ENCODE results near the gene TSPAN9.

Gene TSPAN9

DNA sequence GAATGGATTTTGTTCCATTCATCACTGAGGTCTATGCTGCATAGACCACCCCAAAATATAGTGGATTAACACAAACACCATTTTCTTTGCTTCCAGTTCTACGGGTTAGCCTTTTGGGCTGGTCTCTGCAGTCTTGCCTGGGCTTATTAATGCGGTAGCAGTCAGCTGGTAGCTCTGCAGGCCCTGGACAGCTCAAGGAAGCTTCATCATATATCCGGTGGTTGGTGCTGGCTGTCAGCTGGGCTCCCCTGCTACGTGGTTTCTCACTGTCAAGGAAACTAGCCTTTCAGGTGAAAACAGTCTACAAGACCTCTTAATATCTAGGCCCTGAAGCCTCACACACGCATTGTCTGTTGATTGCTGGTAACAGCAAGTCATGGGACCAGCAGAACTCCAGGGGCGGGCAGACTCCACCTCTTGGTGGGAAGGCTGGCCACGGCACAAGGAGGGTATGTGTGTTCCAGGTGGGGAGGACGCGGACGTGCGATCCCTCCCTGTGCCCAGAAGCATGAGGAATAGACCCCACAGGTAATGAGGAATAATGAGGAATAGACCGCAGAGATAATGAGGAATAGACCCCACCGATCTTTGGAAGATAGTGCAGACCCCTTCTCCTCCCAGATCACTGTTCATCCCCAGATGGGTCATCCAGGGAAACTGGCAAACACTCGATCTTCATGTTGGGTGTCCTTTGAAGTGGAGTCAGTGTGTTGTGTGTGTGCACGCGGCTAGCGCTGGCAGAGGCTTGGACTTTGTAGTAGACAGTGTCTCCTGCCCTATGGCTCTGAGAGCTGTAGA lies 13.3 kb downstream of the TSPAN9 start:
- no peaks in the 10 kb centered on the region for H3K9me3 Mint-ChIP-seq

DNA sequence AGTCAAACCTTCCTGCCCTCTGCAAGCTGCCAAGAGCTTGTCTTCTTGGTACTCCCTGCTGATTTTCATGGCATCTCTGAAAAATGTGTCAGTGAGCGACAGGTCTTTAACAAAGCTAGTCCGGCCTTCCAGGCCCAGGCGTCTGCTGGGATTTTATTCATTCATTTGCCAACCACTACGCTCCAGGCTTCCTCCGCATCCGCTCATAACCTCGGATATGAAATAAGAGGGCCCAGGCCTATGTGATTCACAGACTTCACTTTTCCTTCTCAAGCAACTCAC lies 13.8 kb downstream of the TSPAN9 start:
- Mint-ChIP-seq H3K27ac (no peak overlapping the region), H3K9me3 (no peaks in the 10 kb centered on the region)
- ATAC-seq (replicated peaks) = no peak

More for the DNA sequence above, 13.3 kb downstream of the TSPAN9 start:
- DNase-seq = no peak
- ATAC-seq (replicated peaks) = no peak
- H3K4me1 Mint-ChIP-seq = peaks cover 0 to 1% of the 10 kb centered on the region in 2 donors
- H3K36me3 Mint-ChIP-seq = no peaks in the 10 kb centered on the region
- no peak overlapping the region for H3K4me3 Mint-ChIP-seq
- no peak overlapping the region for H3K27ac Mint-ChIP-seq
- H3K27me3 Mint-ChIP-seq = peaks cover 0 to 4% of the 10 kb centered on the region in 2 donors

DNA sequence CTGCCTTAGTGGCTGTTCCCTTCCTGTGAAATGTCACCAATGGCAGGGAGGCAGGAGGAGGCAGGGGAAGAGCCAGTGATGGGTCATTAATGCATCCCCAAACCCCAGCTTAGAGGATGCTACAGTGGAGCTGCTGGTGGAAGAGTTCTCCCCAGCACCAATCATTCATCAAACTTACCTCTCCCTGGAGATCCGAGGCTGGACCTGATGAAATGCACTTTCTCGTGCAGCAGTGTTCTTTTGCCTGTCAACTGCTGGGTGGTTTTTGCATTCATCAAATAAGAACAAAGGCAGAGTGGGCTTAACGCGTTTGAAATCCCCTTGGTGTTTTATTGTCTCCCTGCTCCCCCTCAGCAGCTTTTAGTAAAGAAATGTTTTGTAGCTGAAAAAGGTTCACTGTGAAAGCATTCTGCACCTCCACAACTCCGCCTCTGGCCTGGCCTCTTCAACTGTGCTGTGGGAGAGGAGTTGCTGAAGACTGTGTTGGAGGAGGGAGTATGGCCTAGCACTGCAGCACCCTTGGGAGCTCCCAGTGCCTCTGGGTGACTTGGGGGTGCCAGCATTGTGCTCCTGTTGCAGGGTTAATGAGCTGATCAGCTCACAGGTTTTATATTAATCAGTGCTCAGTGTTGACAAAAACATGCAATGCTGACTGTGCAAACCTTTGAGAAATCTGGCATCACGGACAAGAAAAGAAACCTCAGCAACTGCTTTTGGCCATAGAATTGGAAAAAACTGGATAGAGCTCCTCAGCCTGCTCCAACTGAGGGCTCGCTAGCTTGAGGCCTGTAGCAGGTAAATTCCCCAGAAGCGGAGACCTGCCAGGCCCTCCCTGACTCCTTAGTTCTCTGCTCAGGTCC lies 14.4 kb downstream of the TSPAN9 start:
- Mint-ChIP-seq H3K9me3 (peaks cover 2 to 4% of the 10 kb centered on the region in 2 donors), H3K36me3 (peaks cover 0 to 5% of the 10 kb centered on the region in 2 donors), H3K4me1 (peaks cover 0 to 1% of the 10 kb centered on the region in 2 donors), H3K27ac (no peak overlapping the region), H3K4me3 (no peak overlapping the region), H3K27me3 (peaks cover 0 to 4% of the 10 kb centered on the region in 2 donors)
- ATAC-seq (replicated peaks) = no peak
- no peak for DNase-seq

More for the DNA sequence above, 13.8 kb downstream of the TSPAN9 start:
- no peaks in the 10 kb centered on the region for H3K36me3 Mint-ChIP-seq
- H3K4me3 Mint-ChIP-seq = no peak overlapping the region
- DNase-seq = no peak
- H3K27me3 Mint-ChIP-seq = peaks cover 0 to 4% of the 10 kb centered on the region in 2 donors
- H3K4me1 Mint-ChIP-seq = peaks cover 0 to 1% of the 10 kb centered on the region in 2 donors

DNA sequence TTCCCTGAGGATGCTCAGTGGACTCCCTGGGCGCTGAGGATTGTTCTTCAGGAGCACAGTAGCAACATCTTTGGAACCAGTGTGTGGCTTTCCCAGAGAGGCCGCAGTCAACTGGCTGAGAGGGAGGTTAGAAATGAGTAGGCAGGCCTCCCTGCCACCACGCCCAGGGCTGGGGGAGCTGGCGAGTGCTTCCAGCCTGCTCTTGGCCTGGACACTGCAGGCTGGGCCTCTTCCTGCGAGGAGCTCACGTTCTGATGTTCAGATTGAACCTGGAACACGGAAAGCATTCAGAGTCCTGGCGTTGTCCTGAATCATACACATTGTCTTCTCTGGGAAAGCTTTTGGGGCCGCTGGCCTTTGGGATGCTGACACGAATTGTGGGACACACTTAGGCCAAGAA lies 15.6 kb downstream of the TSPAN9 start:
- H3K4me3 Mint-ChIP-seq = no peak overlapping the region
- H3K27me3 Mint-ChIP-seq = peaks cover 4 to 5% of the 10 kb centered on the region in 2 donors
- DNase-seq (no peak), ATAC-seq (replicated peaks) (no peak)
- H3K9me3 Mint-ChIP-seq = peaks cover 3 to 4% of the 10 kb centered on the region in 2 donors
- no peak overlapping the region for H3K27ac Mint-ChIP-seq
- peaks cover 0 to 6% of the 10 kb centered on the region in 2 donors for H3K36me3 Mint-ChIP-seq
- H3K4me1 Mint-ChIP-seq = peaks cover 7 to 8% of the 10 kb centered on the region in 2 donors

DNA sequence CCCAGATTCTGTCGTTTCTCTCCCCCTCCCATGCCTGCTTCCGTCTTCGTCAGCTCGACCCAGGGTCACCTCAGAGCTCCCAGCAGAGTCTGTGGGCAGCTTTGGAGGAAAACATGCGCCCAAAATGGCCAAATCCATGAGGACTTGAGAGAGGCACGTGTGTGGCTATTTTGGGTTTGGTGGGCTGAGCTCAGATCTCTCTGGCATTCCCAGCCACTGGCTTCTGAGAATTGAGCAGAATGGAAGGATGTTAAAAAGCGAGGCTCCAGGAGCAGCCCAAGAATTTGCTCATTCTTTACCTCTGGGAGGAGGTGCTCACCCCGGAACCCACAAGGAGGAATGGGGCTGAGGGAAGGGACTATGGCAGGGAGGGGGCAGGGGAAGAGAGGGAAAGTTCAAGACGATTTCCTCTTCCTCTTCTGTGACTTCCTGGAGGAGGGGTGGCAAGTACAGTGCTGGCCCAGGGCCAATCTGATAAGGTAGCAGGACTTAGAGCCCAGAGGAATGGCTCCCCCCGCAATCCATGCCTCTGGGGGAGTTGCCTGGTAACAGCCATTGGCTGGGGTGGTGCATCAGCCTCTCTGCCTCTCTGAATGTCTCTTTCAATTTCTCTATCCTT lies 20.1 kb downstream of the TSPAN9 start:
- Mint-ChIP-seq H3K27ac (peak overlapping the region; percentile 32), H3K4me1 (peaks cover 10 to 11% of the 10 kb centered on the region in 2 donors), H3K9me3 (peaks cover 17 to 31% of the 10 kb centered on the region in 2 donors), H3K36me3 (peaks cover 6 to 25% of the 10 kb centered on the region in 2 donors), H3K27me3 (peaks cover 11 to 20% of the 10 kb centered on the region in 2 donors), H3K4me3 (no peak overlapping the region)
- ATAC-seq (replicated peaks) = no peak
- no peak for DNase-seq

DNA sequence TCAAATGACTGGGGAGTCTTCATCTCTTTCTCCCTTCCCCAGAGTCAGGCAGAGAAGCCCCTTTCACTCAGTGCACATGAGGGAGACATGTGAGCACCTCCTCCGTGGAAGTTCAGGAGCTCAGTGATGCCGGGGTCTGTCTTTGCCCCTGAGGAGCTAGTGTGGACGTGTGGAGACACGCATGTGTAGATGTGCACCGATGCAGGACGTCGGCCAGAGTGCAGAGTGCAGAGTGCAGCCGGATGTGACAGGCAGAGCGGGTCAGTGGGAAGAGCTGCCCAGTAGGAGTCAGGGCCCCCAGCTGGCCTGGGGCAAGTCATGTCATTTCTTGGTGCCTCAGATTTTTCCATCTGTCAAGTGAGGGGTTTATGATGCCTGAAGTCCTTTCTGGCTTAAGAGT lies 20.7 kb downstream of the TSPAN9 start:
- H3K27me3 Mint-ChIP-seq = peaks cover 11 to 20% of the 10 kb centered on the region in 2 donors
- ATAC-seq (replicated peaks) = no peak
- H3K36me3 Mint-ChIP-seq = peaks cover 6 to 25% of the 10 kb centered on the region in 2 donors
- H3K27ac Mint-ChIP-seq = peak overlapping the region; percentile 32
- H3K9me3 Mint-ChIP-seq = peaks cover 17 to 31% of the 10 kb centered on the region in 2 donors
- H3K4me3 Mint-ChIP-seq = no peak overlapping the region
- peaks cover 10 to 11% of the 10 kb centered on the region in 2 donors for H3K4me1 Mint-ChIP-seq
- no peak for DNase-seq

DNA sequence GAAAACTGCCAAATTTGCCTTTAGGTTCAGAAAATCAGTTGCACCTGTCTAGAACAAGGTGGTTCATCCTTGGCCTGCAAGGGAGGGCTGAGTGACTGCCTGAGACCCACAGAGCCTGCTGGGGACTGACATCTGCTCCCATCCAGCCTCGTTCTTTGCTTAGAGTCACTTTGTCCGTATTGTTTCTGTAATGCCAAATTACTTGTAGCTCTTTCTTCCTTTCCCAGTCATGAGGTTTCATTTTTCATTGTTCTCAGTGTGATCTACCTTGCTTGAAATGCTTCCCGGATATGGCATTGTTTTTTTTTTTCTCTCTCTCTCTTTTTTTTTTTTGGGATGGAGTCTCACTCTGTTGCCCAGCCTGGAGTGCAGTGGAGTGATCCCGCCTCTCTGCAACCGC lies 21.3 kb downstream of the TSPAN9 start:
- no peak for DNase-seq
- H3K4me1 Mint-ChIP-seq = peaks cover 10 to 11% of the 10 kb centered on the region in 2 donors
- H3K27ac Mint-ChIP-seq = no peak overlapping the region
- peaks cover 17 to 24% of the 10 kb centered on the region in 2 donors for H3K27me3 Mint-ChIP-seq
- no peak overlapping the region for H3K4me3 Mint-ChIP-seq
- ATAC-seq (replicated peaks) = no peak
- H3K36me3 Mint-ChIP-seq = peaks cover 6 to 25% of the 10 kb centered on the region in 2 donors
- peaks cover 17 to 31% of the 10 kb centered on the region in 2 donors for H3K9me3 Mint-ChIP-seq

DNA sequence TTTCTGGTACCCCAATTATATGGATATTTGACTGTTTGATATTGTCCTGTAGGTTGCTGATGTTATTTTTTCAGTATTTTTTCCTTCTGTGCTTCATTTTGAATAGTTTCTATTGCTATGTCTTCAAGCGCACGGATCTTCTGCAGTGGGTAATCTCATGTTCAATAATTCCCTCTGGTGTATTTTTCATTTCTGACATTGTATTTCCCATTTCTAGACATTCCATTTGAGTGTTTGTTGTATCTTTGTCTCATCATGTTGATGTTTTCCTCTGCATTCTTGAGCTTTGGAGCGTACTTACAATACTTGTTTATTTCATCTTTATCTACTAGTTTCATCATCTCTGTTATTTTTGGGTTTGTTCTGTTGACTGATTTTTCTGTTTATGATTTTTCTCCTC lies 22.0 kb downstream of the TSPAN9 start:
- Mint-ChIP-seq H3K9me3 (peaks cover 17 to 31% of the 10 kb centered on the region in 2 donors), H3K36me3 (peaks cover 6 to 25% of the 10 kb centered on the region in 2 donors), H3K27ac (no peak overlapping the region), H3K27me3 (peaks cover 24 to 31% of the 10 kb centered on the region in 2 donors), H3K4me1 (peaks cover 10 to 11% of the 10 kb centered on the region in 2 donors), H3K4me3 (no peak overlapping the region)
- ATAC-seq (replicated peaks) (no peak), DNase-seq (no peak)

DNA sequence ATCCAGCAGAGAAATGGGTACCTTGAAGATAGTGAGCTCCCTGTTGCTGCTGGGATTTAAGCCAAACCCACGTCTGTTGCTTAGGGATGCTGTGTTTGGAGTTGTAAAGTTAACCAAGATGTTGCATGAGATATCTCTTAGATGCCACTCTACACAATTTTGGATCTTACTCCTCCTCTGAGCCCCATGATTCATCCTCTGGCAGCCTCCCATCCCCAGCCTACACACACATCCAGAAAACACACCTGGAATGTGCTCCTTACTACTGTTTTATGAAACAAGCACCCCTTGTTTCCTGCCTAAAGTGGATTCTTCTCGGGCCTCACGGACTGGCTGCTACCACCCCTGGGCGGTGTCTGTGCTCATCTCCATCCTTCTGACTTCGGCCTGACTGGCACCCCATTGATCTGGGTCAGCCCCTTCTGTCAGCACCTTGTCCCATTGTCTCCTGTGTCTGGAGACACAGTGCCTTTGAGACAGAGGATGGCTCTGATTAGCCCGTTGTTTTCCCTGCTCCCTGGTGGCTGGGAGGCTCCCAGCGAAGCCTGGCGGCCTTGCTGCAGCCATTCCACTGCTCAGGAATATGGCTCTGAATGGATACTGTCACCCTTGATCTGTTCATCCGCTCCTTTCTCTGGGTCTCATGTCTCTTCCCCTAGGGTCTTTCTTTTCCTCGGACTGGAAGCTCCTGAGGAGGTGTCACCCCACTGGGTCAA lies 24.3 kb downstream of the TSPAN9 start:
- Mint-ChIP-seq H3K9me3 (peaks cover 16 to 26% of the 10 kb centered on the region in 2 donors), H3K4me1 (peaks cover 10 to 11% of the 10 kb centered on the region in 2 donors), H3K4me3 (no peak overlapping the region), H3K27ac (no peak overlapping the region), H3K27me3 (peaks cover 30 to 31% of the 10 kb centered on the region in 2 donors), H3K36me3 (peaks cover 6 to 21% of the 10 kb centered on the region in 2 donors)
- DNase-seq (no peak), ATAC-seq (replicated peaks) (no peak)

DNA sequence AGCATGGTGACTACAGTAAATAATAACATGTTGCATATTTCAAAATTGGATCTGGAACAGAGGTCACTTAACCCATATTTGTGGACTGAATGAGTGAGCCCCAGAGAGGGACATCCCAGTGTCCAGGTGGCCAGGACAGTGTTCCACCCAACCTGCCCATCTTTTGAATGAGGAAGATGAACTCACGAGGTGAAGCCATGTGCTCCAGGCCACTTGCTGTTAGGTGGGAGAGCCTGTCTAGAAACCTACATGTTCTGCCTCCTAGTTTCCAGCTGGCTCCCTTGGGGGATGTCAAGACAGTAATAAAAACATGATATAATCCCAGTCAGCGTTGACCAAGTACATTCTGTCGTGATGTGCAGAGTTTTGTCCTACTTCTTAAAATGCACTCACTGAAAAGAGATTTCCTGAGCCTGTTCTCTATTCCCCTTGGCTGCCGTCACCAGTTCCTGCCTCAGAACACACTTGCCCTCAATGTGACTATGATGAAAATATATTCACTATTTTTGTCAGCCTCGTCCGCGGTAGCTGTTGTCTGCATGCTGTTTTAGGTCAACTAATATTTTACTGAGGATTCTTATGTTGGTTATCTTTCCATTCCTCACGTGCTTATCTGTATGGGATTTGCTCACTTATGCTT lies 25.7 kb downstream of the TSPAN9 start:
- ATAC-seq (replicated peaks) = no peak
- Mint-ChIP-seq H3K36me3 (peaks cover 6 to 18% of the 10 kb centered on the region in 2 donors), H3K4me1 (peaks cover 1 to 2% of the 10 kb centered on the region in 2 donors), H3K27ac (no peak overlapping the region), H3K27me3 (peaks cover 26 to 30% of the 10 kb centered on the region in 2 donors), H3K9me3 (peaks cover 13 to 25% of the 10 kb centered on the region in 2 donors), H3K4me3 (no peak overlapping the region)
- no peak for DNase-seq

DNA sequence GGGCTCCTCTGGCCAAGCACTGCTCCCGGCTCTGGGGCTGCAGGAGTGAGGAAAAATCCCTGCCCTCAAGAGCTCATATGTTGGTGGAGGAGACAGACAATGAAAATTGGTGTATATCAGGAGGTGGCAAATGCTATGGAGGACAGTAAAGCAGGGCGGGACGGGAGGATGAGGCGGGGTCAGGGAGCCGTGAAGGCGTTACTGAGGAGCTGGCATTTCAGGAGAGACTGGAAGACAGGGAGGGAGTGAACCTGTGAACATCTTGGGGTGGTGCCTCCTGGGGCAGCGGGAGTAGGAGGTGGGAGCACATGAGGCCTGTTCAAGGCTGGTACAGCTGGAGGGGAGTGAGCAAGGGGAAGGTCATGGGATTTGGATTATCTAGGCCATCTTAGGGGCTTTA lies 26.6 kb downstream of the TSPAN9 start:
- ATAC-seq (replicated peaks) = no peak
- peaks cover 4 to 12% of the 10 kb centered on the region in 2 donors for H3K36me3 Mint-ChIP-seq

DNA sequence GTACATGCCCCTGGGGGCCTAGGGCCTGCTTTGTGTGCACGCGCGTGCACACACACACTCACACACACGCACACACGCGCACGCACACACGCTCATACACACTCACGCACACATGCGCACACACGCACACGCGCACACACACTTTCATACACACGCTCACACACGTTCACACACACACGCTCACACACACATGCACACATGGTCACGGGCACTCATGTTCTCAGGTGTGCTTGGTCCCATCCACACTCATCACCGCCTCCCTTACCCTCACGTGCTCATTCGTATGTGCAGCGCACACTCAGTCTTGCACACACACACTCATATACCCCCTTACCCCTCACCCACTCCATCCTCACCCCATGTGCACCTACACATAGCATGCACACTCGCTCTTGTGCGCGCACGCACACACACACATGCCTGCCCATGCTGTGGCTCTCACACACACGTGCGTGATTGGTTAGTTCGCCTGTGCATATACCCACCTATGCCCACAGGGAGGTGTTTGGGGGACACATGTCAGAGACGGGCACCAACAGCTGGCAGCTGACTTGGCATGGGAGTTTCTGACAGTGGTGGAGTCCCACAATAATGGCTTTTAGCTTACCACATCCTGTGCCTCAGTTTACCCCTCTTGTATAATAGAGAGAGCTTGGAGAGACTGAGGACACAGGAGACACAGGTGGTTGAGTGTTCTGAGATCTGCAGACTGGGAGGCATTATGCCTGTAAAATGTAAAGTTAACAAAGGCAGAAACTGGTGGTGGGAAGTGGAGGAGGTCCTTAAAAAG lies 28.7 kb downstream of the TSPAN9 start:
- H3K27ac Mint-ChIP-seq = no peak overlapping the region
- no peak for ATAC-seq (replicated peaks)
- no peaks in the 10 kb centered on the region for H3K36me3 Mint-ChIP-seq
- H3K27me3 Mint-ChIP-seq = peaks cover 21 to 29% of the 10 kb centered on the region in 2 donors
- no peak for DNase-seq
- H3K9me3 Mint-ChIP-seq = peaks cover 0 to 1% of the 10 kb centered on the region in 2 donors
- no peak overlapping the region for H3K4me3 Mint-ChIP-seq
- no peaks in the 10 kb centered on the region for H3K4me1 Mint-ChIP-seq

More for the DNA sequence above, 26.6 kb downstream of the TSPAN9 start:
- H3K4me3 Mint-ChIP-seq = no peak overlapping the region
- DNase-seq = no peak
- H3K9me3 Mint-ChIP-seq = peaks cover 10 to 16% of the 10 kb centered on the region in 2 donors
- H3K27ac Mint-ChIP-seq = no peak overlapping the region
- peaks cover 24 to 31% of the 10 kb centered on the region in 2 donors for H3K27me3 Mint-ChIP-seq
- H3K4me1 Mint-ChIP-seq = no peaks in the 10 kb centered on the region

DNA sequence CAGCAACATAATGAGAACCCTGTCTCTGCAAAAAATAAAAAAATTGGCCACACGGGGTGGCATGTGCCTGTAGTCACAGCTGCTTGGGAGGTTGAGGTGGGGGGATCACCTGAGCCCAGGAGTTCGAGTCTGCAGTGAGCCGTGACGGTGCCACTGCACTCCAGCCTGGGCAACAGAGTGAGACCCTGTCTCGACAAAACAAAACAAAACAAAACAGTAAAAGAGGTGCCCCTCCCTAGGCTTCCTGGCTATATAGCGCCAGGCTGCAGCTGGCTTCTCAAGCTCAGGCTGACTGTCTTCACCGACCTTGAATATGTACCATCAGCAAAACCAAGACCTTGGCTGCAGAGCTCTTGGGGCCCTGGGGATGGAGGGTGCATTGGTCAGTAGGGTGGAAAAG lies 29.4 kb downstream of the TSPAN9 start:
- no peak for DNase-seq
- no peaks in the 10 kb centered on the region for H3K9me3 Mint-ChIP-seq
- H3K27ac Mint-ChIP-seq = no peak overlapping the region
- H3K4me3 Mint-ChIP-seq = no peak overlapping the region
- H3K27me3 Mint-ChIP-seq = peaks cover 16 to 27% of the 10 kb centered on the region in 2 donors
- H3K36me3 Mint-ChIP-seq = no peaks in the 10 kb centered on the region
- ATAC-seq (replicated peaks) = no peak
- no peaks in the 10 kb centered on the region for H3K4me1 Mint-ChIP-seq
